CD14-positive monocyte (primary cell): ENCODE measurements around the gene DHX9. TPM values are rescaled to one million over a fixed set of nuclear protein-coding genes. Genes with fewer than 3 reads are reported as not detected.

Experiments
- DNase-seq, 3 donors: peaks; one replicate each; pipeline ENCODE4 v3.0.0-alpha.2; 2011 to 2022
- H2AFZ ChIP-seq: 2 replicates; pipeline ENCODE4 v1.6.0; 2012; ENCODE audit warnings: mild to moderate bottlenecking, low read depth, low read length, inconsistent platforms; ENCODE audit not compliant: insufficient read depth, poor library complexity, severe bottlenecking
- H3K27ac ChIP-seq, 2 donors: 1 replicate in 1 of 2; 2 replicates in 1 of 2; pipeline ENCODE4 v1.5.1; 2012 to 2013; ENCODE audit warnings: low read length in 2 of 2, control low read depth in 1 of 2, inconsistent platforms in 1 of 2, low read depth in 1 of 2, mild to moderate bottlenecking in 1 of 2
- H3K27me3 ChIP-seq, 2 donors: one replicate each; pipeline versions ENCODE4 v1.6.0 to v1.6.1; 2011 to 2013; ENCODE audit warnings: low read length in 2 of 2; ENCODE audit not compliant: control insufficient read depth in 2 of 2, insufficient read depth in 2 of 2
- H3K36me3 ChIP-seq, 2 donors: replicated peaks in 1 of 2; 1 replicate in 1 of 2; 2 replicates in 1 of 2; pipeline versions ENCODE4 v1.5.1 to v1.6.1; 2012 to 2013; ENCODE audit warnings: low read length in 2 of 2, control low read depth in 1 of 2, inconsistent platforms in 1 of 2, mild to moderate bottlenecking in 1 of 2; ENCODE audit not compliant: insufficient read depth in 2 of 2, control insufficient read depth in 1 of 2
- H3K4me1 ChIP-seq, 2 donors: 1 replicate in 1 of 2; 2 replicates in 1 of 2; pipeline versions ENCODE4 v1.5.1 to v1.6.1; 2012 to 2013; ENCODE audit warnings: low read length in 2 of 2, control low read depth in 1 of 2, inconsistent platforms in 1 of 2, mild to moderate bottlenecking in 1 of 2, moderate library complexity in 1 of 2; ENCODE audit not compliant: insufficient read depth in 2 of 2, control insufficient read depth in 1 of 2
- H3K4me2 ChIP-seq: replicated peaks from 2 replicates; pipeline ENCODE3; 2012; ENCODE audit warnings: low read length, moderate library complexity, mild to moderate bottlenecking; ENCODE audit not compliant: poor library complexity, severe bottlenecking; ENCODE audit errors: extremely low read depth
- H3K4me3 ChIP-seq, 3 experiments: fragments of 200-600 bp in 1 of 3; sonication (generic) in 1 of 3; replicated peaks in 1 of 3; 1 replicate in 2 of 3; 2 replicates in 1 of 3; pipeline ENCODE4 v1.5.1; 2011 to 2013; ENCODE audit warnings: low read length in 3 of 3, mild to moderate bottlenecking in 3 of 3, control low read depth in 2 of 3, low read depth in 2 of 3, inconsistent platforms in 1 of 3, moderate library complexity in 1 of 3
- H3K79me2 ChIP-seq: 2 replicates; pipeline ENCODE4 v1.6.0; 2012; ENCODE audit warnings: mild to moderate bottlenecking, control low read depth, inconsistent platforms, low read length, moderate library complexity; ENCODE audit not compliant: insufficient read depth
- H3K9ac ChIP-seq: 2 replicates; pipeline ENCODE4 v1.6.0; 2017; ENCODE audit warnings: low read length, mild to moderate bottlenecking; ENCODE audit not compliant: insufficient read depth, poor library complexity, severe bottlenecking
- H3K9me3 ChIP-seq, 2 donors: replicated peaks in 1 of 2; 1 replicate in 1 of 2; 2 replicates in 1 of 2; pipeline versions ENCODE4 v1.5.1 to v1.6.1; 2012 to 2013; ENCODE audit warnings: low read length in 2 of 2, control low read depth in 1 of 2; ENCODE audit not compliant: control insufficient read depth in 1 of 2, insufficient read depth in 1 of 2
- H4K20me1 ChIP-seq: 2 replicates; pipeline ENCODE4 v1.6.0; 2012; ENCODE audit warnings: mild to moderate bottlenecking, low read length, control low read depth, moderate library complexity; ENCODE audit not compliant: insufficient read depth
- H3K27ac Mint-ChIP-seq, 7 donors: one replicate each; pipeline ENCODE4 v1.8.0; 2020; ENCODE audit warnings: mild to moderate bottlenecking in 7 of 7, mixed read lengths in 7 of 7, moderate library complexity in 6 of 7, inconsistent platforms in 2 of 7
- H3K27me3 Mint-ChIP-seq, 3 donors: one replicate each; pipeline ENCODE4 v1.8.0; 2021 to 2022; ENCODE audit warnings: low read depth in 3 of 3, mild to moderate bottlenecking in 3 of 3, mixed read lengths in 3 of 3, moderate library complexity in 3 of 3, inconsistent platforms in 1 of 3
- H3K36me3 Mint-ChIP-seq, 2 donors: one replicate each; pipeline ENCODE4 v1.8.0; 2020; ENCODE audit warnings: mixed read lengths in 2 of 2, inconsistent platforms in 1 of 2, mild to moderate bottlenecking in 1 of 2
- H3K4me1 Mint-ChIP-seq: one replicate; pipeline ENCODE4 v1.8.0; 2020; ENCODE audit warnings: mild to moderate bottlenecking, mixed read lengths
- H3K4me3 Mint-ChIP-seq, 2 donors: one replicate each; pipeline ENCODE4 v1.8.0; 2020; ENCODE audit warnings: mild to moderate bottlenecking in 2 of 2, mixed read lengths in 2 of 2, moderate library complexity in 1 of 2
- H3K9me3 Mint-ChIP-seq, 7 donors: one replicate each; pipeline ENCODE4 v1.8.0; 2020 to 2022; ENCODE audit warnings: mixed read lengths in 7 of 7, mild to moderate bottlenecking in 6 of 7, moderate library complexity in 6 of 7, inconsistent platforms in 2 of 7
- WGBS: methylation state at CpG from one replicate; pipeline ENCODE4 v1.1.5; 2013; ENCODE audit warnings: missing lambda C conversion rate; ENCODE audit not compliant: insufficient coverage; 5-methylcytosine and 5-hydroxymethylcytosine counted together
- intact Hi-C, 2 donors: fragments of 100-400 bp; cut with micrococcal nuclease; formaldehyde crosslinking; loops; one replicate each; pipeline versions ENCODE4 v1.15.0 to v1.15.1; 2023
- polyA plus RNA-seq, 3 donors: library from polyadenylated mRNA; depleted of rRNA in 1 of 3; unstranded in 2 of 3; stranded (reverse) in 1 of 3; fragments of 300-500 nt in 2 of 3; fragments of >200 nt in 1 of 3; fragmentation: Illumina TruSeq in 2 of 3; gene quantifications; 1 replicate in 2 of 3; 2 replicates in 1 of 3; pipeline ENCODE4 v1.2.3, GENCODE V29; 2012 to 2021
- TF ChIP-seq, protein P1 (sequence below): fragments of 200-600 bp; IDR thresholded peaks from one replicate; pipeline ENCODE4 v1.8.0; 2022; ENCODE audit warnings: antibody characterized with exemption, mild to moderate bottlenecking

Gene DHX9
- polyA plus RNA-seq, 3 donors = 57.9 to 71.5 (median 58.5) TPM

DNA sequence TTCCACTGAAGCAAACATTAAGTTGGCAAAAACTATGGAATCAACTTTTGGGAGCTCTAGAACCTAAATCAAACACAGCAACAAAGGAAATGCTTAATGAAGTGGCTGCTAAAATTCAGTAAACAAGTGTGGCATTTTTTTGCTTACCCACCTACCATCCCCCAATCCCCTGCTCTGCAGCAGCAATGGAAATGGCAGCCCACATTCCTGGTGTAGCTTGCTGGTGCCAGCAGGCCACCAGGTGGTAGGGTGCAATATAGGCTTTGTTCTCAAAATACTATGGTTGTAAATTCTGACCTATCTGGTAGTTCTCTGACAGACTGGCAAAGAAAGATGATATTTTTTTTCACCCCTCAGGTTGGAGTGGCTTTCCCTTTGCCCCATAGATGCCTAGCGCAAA is 71.0 kb downstream of the DHX9 start:
- intact Hi-C loops = no loop called here

DNA sequence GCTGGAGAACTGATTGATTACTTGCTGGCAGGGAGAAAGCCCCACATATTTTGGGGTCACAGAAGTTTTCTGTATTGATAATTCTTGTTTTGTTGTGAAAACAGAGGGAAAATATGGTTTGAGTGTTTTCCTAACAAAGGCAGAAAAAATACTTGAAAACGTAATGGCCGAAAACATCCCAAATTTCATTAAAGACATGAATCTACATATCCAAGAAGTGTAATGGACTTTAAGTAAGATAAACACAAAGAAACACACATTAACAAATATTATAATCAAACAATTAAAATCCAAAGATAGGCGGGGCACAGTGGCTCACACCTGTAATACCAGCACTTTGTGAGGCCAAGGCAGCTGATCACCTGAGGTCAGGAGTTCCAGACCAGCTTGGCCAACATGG is 74.3 kb downstream of the DHX9 start:
- Histone ChIP-seq H2AFZ (no peak overlapping the region), H3K4me1 (no peaks in the 10 kb centered on the region), H3K36me3 (no peaks in the 10 kb centered on the region), H3K9me3 (peaks cover 0 to 10% of the 10 kb centered on the region in 2 donors), H3K27me3 (no peaks in the 10 kb centered on the region), H3K4me2 (no peak overlapping the region), H3K4me3 (no peak overlapping the region), H3K9ac (no peak overlapping the region), H3K79me2 (no peaks in the 10 kb centered on the region), H3K27ac (no peak overlapping the region), H4K20me1 (no peaks in the 10 kb centered on the region)
- intact Hi-C loops = no loop called here
- Mint-ChIP-seq H3K27me3 (peaks cover 2 to 7% (median 4%) of the 10 kb centered on the region in 3 donors), H3K36me3 (no peaks in the 10 kb centered on the region), H3K4me1 (no peaks in the 10 kb centered on the region), H3K27ac (no peak overlapping the region), H3K9me3 (peaks cover 0 to 19% (median 14%) of the 10 kb centered on the region in 7 donors), H3K4me3 (no peak overlapping the region)
- 100% methylated on average over 1 of the region's 3 CpGs for WGBS
- TF ChIP-seq, protein P1, sequence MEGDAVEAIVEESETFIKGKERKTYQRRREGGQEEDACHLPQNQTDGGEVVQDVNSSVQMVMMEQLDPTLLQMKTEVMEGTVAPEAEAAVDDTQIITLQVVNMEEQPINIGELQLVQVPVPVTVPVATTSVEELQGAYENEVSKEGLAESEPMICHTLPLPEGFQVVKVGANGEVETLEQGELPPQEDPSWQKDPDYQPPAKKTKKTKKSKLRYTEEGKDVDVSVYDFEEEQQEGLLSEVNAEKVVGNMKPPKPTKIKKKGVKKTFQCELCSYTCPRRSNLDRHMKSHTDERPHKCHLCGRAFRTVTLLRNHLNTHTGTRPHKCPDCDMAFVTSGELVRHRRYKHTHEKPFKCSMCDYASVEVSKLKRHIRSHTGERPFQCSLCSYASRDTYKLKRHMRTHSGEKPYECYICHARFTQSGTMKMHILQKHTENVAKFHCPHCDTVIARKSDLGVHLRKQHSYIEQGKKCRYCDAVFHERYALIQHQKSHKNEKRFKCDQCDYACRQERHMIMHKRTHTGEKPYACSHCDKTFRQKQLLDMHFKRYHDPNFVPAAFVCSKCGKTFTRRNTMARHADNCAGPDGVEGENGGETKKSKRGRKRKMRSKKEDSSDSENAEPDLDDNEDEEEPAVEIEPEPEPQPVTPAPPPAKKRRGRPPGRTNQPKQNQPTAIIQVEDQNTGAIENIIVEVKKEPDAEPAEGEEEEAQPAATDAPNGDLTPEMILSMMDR = no peak
- DNase-seq = no peak

More for the DNA sequence above, 71.0 kb downstream of the DHX9 start:
- Histone ChIP-seq H3K36me3 (no peaks in the 10 kb centered on the region), H3K9me3 (peaks cover 0 to 10% of the 10 kb centered on the region in 2 donors), H3K4me3 (no peak overlapping the region), H3K4me1 (no peaks in the 10 kb centered on the region), H3K9ac (no peak overlapping the region), H3K27ac (no peak overlapping the region), H3K27me3 (no peaks in the 10 kb centered on the region), H4K20me1 (no peaks in the 10 kb centered on the region), H2AFZ (no peak overlapping the region), H3K4me2 (no peak overlapping the region), H3K79me2 (no peaks in the 10 kb centered on the region)
- Mint-ChIP-seq H3K27ac (no peak overlapping the region), H3K27me3 (peaks cover 2 to 7% (median 4%) of the 10 kb centered on the region in 3 donors), H3K4me1 (no peaks in the 10 kb centered on the region), H3K4me3 (no peak overlapping the region), H3K9me3 (peaks cover 0 to 19% (median 12%) of the 10 kb centered on the region in 7 donors), H3K36me3 (no peaks in the 10 kb centered on the region)
- DNase-seq = no peak
- no CpG with 5 or more reads among the region's 1 CpG for WGBS
- TF ChIP-seq, protein P1 = no peak
